Panc1 (cell line): Measurements from ENCODE around the gene RICTOR. TPM values are rescaled to one million over a fixed set of nuclear protein-coding genes. Genes with fewer than 3 reads are reported as not detected.

ENCODE experiments used
- ATAC-seq: fragments of 200-7000 bp; cut with Tn5 transposase; 2 replicates; pipeline ENCODE4 v1.9.1; 2020; ENCODE audit warnings: mild to moderate bottlenecking, moderate library complexity
- BruUV-seq: library from RNA; stranded (reverse); fragments of 400-500 nt; replicated peaks from 2 replicates; lab custom pipeline; 2021; lab: Mats Ljungman, UMichigan
- CTCF ChIA-PET: fragments of 300-600 bp; sonication (Branson Sonifier 250); formaldehyde crosslinking; loops from one replicate; lab custom pipeline; 2022; ENCODE audit warnings: antibody characterized with exemption; lab: Charles Lee
- POLR2A ChIA-PET: fragments of 300-600 bp; sonication (Branson Sonifier 250); formaldehyde crosslinking; loops from one replicate; lab custom pipeline; 2022; ENCODE audit warnings: antibody characterized with exemption; lab: Charles Lee
- DNase-seq: peaks from one replicate; pipeline ENCODE4 v3.0.0-alpha.2; 2010; ENCODE audit warnings: low read depth, low spot score
- H3K27ac ChIP-seq: 2 replicates; pipeline ENCODE4 v1.5.1; 2011; ENCODE audit warnings: mild to moderate bottlenecking, low read length, inconsistent platforms
- H3K27me3 ChIP-seq: fragments of 200-500 bp; sonication (Bioruptor generic); 2 replicates; pipeline ENCODE4 v1.6.0; 2014; ENCODE audit warnings: low read length, inconsistent platforms; ENCODE audit not compliant: control insufficient read depth, insufficient read depth
- H3K36me3 ChIP-seq: fragments of 200-500 bp; sonication (Bioruptor generic); 2 replicates; pipeline ENCODE4 v1.5.1; 2014; ENCODE audit warnings: inconsistent platforms, mild to moderate bottlenecking, low read length, moderate library complexity; ENCODE audit not compliant: control insufficient read depth, insufficient read depth
- H3K4me1 ChIP-seq: 2 replicates; pipeline ENCODE4 v1.5.1; 2011; ENCODE audit warnings: inconsistent platforms, mild to moderate bottlenecking, low read length, moderate library complexity; ENCODE audit not compliant: control insufficient read depth, insufficient read depth
- H3K4me3 ChIP-seq, 2 experiments: 2 replicates each; pipeline ENCODE4 v1.5.1; 2011 to 2012; ENCODE audit warnings: low read depth in 2 of 2, low read length in 2 of 2, mild to moderate bottlenecking in 2 of 2, inconsistent platforms in 1 of 2, moderate library complexity in 1 of 2
- H3K9me3 ChIP-seq: fragments of 200-500 bp; sonication (Bioruptor generic); 2 replicates; pipeline ENCODE4 v1.5.1; 2014; ENCODE audit warnings: low read depth, mild to moderate bottlenecking, inconsistent platforms, low read length, moderate library complexity; ENCODE audit not compliant: control insufficient read depth, insufficient read depth
- CTCF ChIP-seq: fragments of 450-650 bp; IDR thresholded peaks from 2 replicates; pipeline ENCODE4 v1.5.1; 2017; ENCODE audit warnings: mild to moderate bottlenecking
- POLR2AphosphoS5 ChIP-seq: IDR thresholded peaks from 2 replicates; pipeline ENCODE4 v1.6.1; 2012; ENCODE audit warnings: mild to moderate bottlenecking, low read depth, low read length, moderate library complexity
- SIN3A ChIP-seq: IDR thresholded peaks from 2 replicates; pipeline ENCODE4 v1.6.1; 2012; ENCODE audit warnings: low read depth, mild to moderate bottlenecking, low read length, moderate library complexity, borderline replicate concordance; ENCODE audit not compliant: insufficient read depth
- TCF7L2 ChIP-seq: IDR thresholded peaks from 2 replicates; pipeline ENCODE4 v1.6.1; 2011; ENCODE audit warnings: mild to moderate bottlenecking, low read depth, low read length, inconsistent platforms
- in situ Hi-C: cut with HindIII; loops from 2 replicates; pipeline ENCODE4 v1.10.0; 2016; ENCODE audit warnings: low sequenced_read_pairs, low pct_unique_long_range_greater_than_20kb
- intact Hi-C: fragments of 100-400 bp; cut with micrococcal nuclease; formaldehyde crosslinking; loops from one replicate; pipeline ENCODE4 v1.10.0; 2022; ENCODE audit not compliant: unreplicated experiment
- total RNA-seq: library from RNA; stranded (reverse); gene quantifications from one replicate; pipeline ENCODE4 v1.2.1, GENCODE V29; 2021; ENCODE audit not compliant: unreplicated experiment
- TF ChIP-seq, protein P1 (sequence below), 2 experiments: IDR thresholded peaks; 2 replicates each; pipeline ENCODE4 v1.6.1; 2011 to 2012; ENCODE audit warnings: low read depth in 2 of 2, control low read depth in 1 of 2, low read length in 1 of 2, mild to moderate bottlenecking in 1 of 2, moderate library complexity in 1 of 2; ENCODE audit not compliant: insufficient read depth in 1 of 2

Gene RICTOR
- total RNA-seq, 1 experiment from 2014 or later = 21.3 TPM

DNA sequence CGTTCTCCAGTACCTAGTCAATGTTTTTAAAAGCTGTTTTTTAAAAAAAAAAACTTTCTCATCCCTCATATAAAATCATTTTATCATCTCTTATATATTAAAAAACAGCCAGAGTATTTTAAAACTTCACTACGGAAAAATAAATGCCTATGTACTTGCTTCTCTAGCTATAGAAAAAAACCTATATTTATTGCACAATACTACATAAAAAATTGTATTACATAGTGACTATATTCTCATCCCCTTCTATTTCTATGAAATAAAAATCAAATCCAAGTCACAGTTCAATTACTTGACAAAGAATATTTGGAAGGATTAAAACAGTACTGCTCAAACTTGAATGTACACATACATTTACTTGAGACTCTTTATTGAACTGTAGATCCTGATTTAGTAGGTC is 56.7 kb downstream of the RICTOR start:
- ATAC-seq = no peak
- POLR2A ChIA-PET = no interaction called here

GRCh38 chr5:39016587-39017275 is 57.5 kb downstream of the RICTOR start:
- POLR2A ChIA-PET = no interaction called here
- no TSS peak for BruUV-seq
- no peaks in the 10 kb centered on the region for H3K36me3 ChIP-seq
- CTCF ChIA-PET = no interaction called here
- intact Hi-C loops (no loop called here), in situ Hi-C loops (no loop called here)
- H3K9me3 ChIP-seq = peaks cover 14% of the 10 kb centered on the region; the same call in 1 of the 2 replicates
- no peak overlapping the region for H3K27ac ChIP-seq
- ATAC-seq (no peak), DNase-seq (no peak)
- TF ChIP-seq POLR2AphosphoS5 (no peak), SIN3A (no peak), TCF7L2 (no peak), CTCF (no peak)
- TF ChIP-seq, protein P1, sequence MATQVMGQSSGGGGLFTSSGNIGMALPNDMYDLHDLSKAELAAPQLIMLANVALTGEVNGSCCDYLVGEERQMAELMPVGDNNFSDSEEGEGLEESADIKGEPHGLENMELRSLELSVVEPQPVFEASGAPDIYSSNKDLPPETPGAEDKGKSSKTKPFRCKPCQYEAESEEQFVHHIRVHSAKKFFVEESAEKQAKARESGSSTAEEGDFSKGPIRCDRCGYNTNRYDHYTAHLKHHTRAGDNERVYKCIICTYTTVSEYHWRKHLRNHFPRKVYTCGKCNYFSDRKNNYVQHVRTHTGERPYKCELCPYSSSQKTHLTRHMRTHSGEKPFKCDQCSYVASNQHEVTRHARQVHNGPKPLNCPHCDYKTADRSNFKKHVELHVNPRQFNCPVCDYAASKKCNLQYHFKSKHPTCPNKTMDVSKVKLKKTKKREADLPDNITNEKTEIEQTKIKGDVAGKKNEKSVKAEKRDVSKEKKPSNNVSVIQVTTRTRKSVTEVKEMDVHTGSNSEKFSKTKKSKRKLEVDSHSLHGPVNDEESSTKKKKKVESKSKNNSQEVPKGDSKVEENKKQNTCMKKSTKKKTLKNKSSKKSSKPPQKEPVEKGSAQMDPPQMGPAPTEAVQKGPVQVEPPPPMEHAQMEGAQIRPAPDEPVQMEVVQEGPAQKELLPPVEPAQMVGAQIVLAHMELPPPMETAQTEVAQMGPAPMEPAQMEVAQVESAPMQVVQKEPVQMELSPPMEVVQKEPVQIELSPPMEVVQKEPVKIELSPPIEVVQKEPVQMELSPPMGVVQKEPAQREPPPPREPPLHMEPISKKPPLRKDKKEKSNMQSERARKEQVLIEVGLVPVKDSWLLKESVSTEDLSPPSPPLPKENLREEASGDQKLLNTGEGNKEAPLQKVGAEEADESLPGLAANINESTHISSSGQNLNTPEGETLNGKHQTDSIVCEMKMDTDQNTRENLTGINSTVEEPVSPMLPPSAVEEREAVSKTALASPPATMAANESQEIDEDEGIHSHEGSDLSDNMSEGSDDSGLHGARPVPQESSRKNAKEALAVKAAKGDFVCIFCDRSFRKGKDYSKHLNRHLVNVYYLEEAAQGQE (IDR thresholded peaks at IDR 0.05; ENCODE audit: insufficient read depth in 1 of 2, low read depth in 2 of 2, low read length in 1 of 2) = no peak
- no peak overlapping the region for H3K4me3 ChIP-seq
- H3K27me3 ChIP-seq = no peaks in the 10 kb centered on the region
- no peaks in the 10 kb centered on the region for H3K4me1 ChIP-seq

More for the DNA sequence above, 56.7 kb downstream of the RICTOR start:
- TF ChIP-seq TCF7L2 (no peak), POLR2AphosphoS5 (no peak), SIN3A (no peak), CTCF (no peak)
- TF ChIP-seq, protein P1 (IDR thresholded peaks at IDR 0.05; ENCODE audit: insufficient read depth in 1 of 2, low read depth in 2 of 2, low read length in 1 of 2) = no peak
- intact Hi-C loops (no loop called here), in situ Hi-C loops (no loop called here)
- H3K4me3 ChIP-seq = no peak overlapping the region
- H3K4me1 ChIP-seq = no peaks in the 10 kb centered on the region
- H3K27me3 ChIP-seq = no peaks in the 10 kb centered on the region
- no TSS peak for BruUV-seq
- DNase-seq = no peak
- H3K9me3 ChIP-seq = peaks cover 7% of the 10 kb centered on the region; the same call in 1 of the 2 replicates
- CTCF ChIA-PET = no interaction called here
- H3K27ac ChIP-seq = no peak overlapping the region
- H3K36me3 ChIP-seq = no peaks in the 10 kb centered on the region
